GM23248 (cell line): ENCODE measurements around the gene TMEM169. TPM values are rescaled to one million over a fixed set of nuclear protein-coding genes. Genes with fewer than 3 reads are reported as not detected.

Source experiments
- DNase-seq: peaks from one replicate; pipeline ENCODE4 v3.0.0-alpha.2; 2015
- H2AFZ ChIP-seq: fragments of 200-600 bp; sonication (generic); 2 replicates; pipeline ENCODE4 v1.6.1; 2016; ENCODE audit warnings: antibody characterized with exemption
- H3F3A ChIP-seq: fragments of 200-600 bp; sonication (generic); 2 replicates; pipeline ENCODE4 v1.6.1; 2016; ENCODE audit warnings: mild to moderate bottlenecking, antibody characterized with exemption, mixed run types; ENCODE audit not compliant: insufficient read depth
- H3K27ac ChIP-seq: fragments of 200-600 bp; sonication (generic); 2 replicates; pipeline ENCODE4 v1.5.1; 2016; ENCODE audit warnings: mild to moderate bottlenecking
- H3K27me3 ChIP-seq: fragments of 200-600 bp; sonication (generic); replicated peaks from 2 replicates; pipeline ENCODE4 v1.6.1; 2016; ENCODE audit warnings: mild to moderate bottlenecking; ENCODE audit not compliant: insufficient read depth
- H3K36me3 ChIP-seq: fragments of 200-600 bp; sonication (generic); 2 replicates; pipeline ENCODE4 v1.6.1; 2016; ENCODE audit warnings: low read depth, mild to moderate bottlenecking
- H3K4me1 ChIP-seq: fragments of 200-600 bp; sonication (generic); 2 replicates; pipeline ENCODE4 v1.6.1; 2016; ENCODE audit warnings: mild to moderate bottlenecking; ENCODE audit not compliant: insufficient read depth
- H3K4me2 ChIP-seq: fragments of 200-600 bp; sonication (generic); one replicate; pipeline ENCODE4 v1.6.1; 2016; ENCODE audit warnings: mild to moderate bottlenecking; ENCODE audit not compliant: unreplicated experiment
- H3K4me3 ChIP-seq: fragments of 200-600 bp; sonication (generic); 2 replicates; pipeline ENCODE4 v1.5.1; 2016; ENCODE audit warnings: mild to moderate bottlenecking
- H3K79me2 ChIP-seq: fragments of 200-600 bp; sonication (generic); 2 replicates; pipeline ENCODE4 v1.6.1; 2016; ENCODE audit warnings: mild to moderate bottlenecking; ENCODE audit not compliant: insufficient read depth
- H3K9ac ChIP-seq: fragments of 200-600 bp; sonication (generic); 2 replicates; pipeline ENCODE4 v1.6.1; 2016; ENCODE audit warnings: mild to moderate bottlenecking
- H3K9me2 ChIP-seq: fragments of 200-600 bp; sonication (generic); 2 replicates; pipeline ENCODE4 v1.6.1; 2016; ENCODE audit warnings: mixed run types, mild to moderate bottlenecking, moderate library complexity; ENCODE audit not compliant: insufficient read depth
- H3K9me3 ChIP-seq: fragments of 200-600 bp; sonication (generic); one replicate; pipeline ENCODE4 v1.6.1; 2017; ENCODE audit warnings: low read depth
- H4K20me1 ChIP-seq: fragments of 200-600 bp; sonication (generic); 2 replicates; pipeline ENCODE4 v1.6.0; 2016; ENCODE audit not compliant: insufficient read depth
- EZH2 ChIP-seq: fragments of 200-600 bp; sonication (generic); IDR thresholded peaks from 2 replicates; pipeline ENCODE4 v1.6.1; 2018; ENCODE audit warnings: antibody characterized with exemption, mild to moderate bottlenecking; ENCODE audit not compliant: insufficient read depth, poor library complexity, severe bottlenecking
- EZH2phosphoT487 ChIP-seq: fragments of 200-600 bp; sonication (generic); IDR thresholded peaks from 2 replicates; pipeline ENCODE4 v1.6.1; 2018; ENCODE audit warnings: antibody characterized with exemption, moderate library complexity, mild to moderate bottlenecking, low read depth; ENCODE audit not compliant: insufficient read depth
- WGBS, 2 experiments: methylation state at CpG; one replicate each; pipeline ENCODE4 v1.1.6; 2015 to 2017; ENCODE audit warnings: low lambda C conversion rate in 2 of 2, low coverage in 1 of 2; ENCODE audit errors: missing lambda C conversion rate in 2 of 2; 5-methylcytosine and 5-hydroxymethylcytosine counted together
- in situ Hi-C: fragments of 300-500 bp; cut with MboI; formaldehyde crosslinking; loops from 2 replicates; pipeline ENCODE4 v1.15.0; 2020
- polyA plus RNA-seq: library from polyadenylated mRNA; unstranded; fragments of >200 nt; fragmentation: Nextera tagmentation; extraction: Ambion mirVana; gene quantifications from 2 replicates; pipeline ENCODE4 v1.2.1, GENCODE V29; 2016
- total RNA-seq: library from RNA; depleted of rRNA; stranded (reverse); fragments of >200 nt; shearing (Covaris generic); gene quantifications from 2 replicates; pipeline ENCODE4 v1.2.3, GENCODE V29; 2014

The TMEM169 gene
- total and polyA plus RNA-seq, 2 experiments from 2014 or later, result under 0.01 to 0.11 TPM

GRCh38 chr2:216057688-216058193 is 24.0 kb upstream of the TMEM169 start:
- no peak overlapping the region for H3K27ac ChIP-seq
- H3K4me2 ChIP-seq, result peak overlapping the region; percentile 31
- TF ChIP-seq EZH2, result no peak
- 0 out of 2 replicates have a peak, but pooled peaks have one; percentile 71 for TF ChIP-seq EZH2phosphoT487
- no peaks in the 10 kb centered on the region for H3K27me3 ChIP-seq
- no peaks in the 10 kb centered on the region for H3K9me3 ChIP-seq
- H3K4me3 ChIP-seq, result no peak overlapping the region
- H3K36me3 ChIP-seq, result no peaks in the 10 kb centered on the region
- in situ Hi-C loops, result no loop called here
- no peaks in the 10 kb centered on the region for H3K9me2 ChIP-seq
- H3K4me1 ChIP-seq, result peaks cover 15% of the 10 kb centered on the region
- DNase-seq, result peak; percentile 70
- no peak overlapping the region for H2AFZ ChIP-seq
- H4K20me1 ChIP-seq, result no peaks in the 10 kb centered on the region
- no peaks in the 10 kb centered on the region for H3K79me2 ChIP-seq
- 85 to 90% methylated on average over 7 of the region's 7 CpGs for WGBS, 2 experiments
- no peak overlapping the region for H3K9ac ChIP-seq
- H3F3A ChIP-seq, result peaks cover 7% of the 10 kb centered on the region; the same call in 1 of the 2 replicates

GRCh38 chr2:216059233-216059834 is 22.4 kb upstream of the TMEM169 start:
- no peaks in the 10 kb centered on the region for H3K9me3 ChIP-seq
- no peaks in the 10 kb centered on the region for H3K9me2 ChIP-seq
- WGBS, 2 experiments, result 94 to 96% methylated on average over 5 of the region's 5 CpGs
- peaks cover 7% of the 10 kb centered on the region; the same call in 1 of the 2 replicates for H3F3A ChIP-seq
- H3K9ac ChIP-seq, result no peak overlapping the region
- no peaks in the 10 kb centered on the region for H3K36me3 ChIP-seq
- no peaks in the 10 kb centered on the region for H4K20me1 ChIP-seq
- H3K4me1 ChIP-seq, result peaks cover 19% of the 10 kb centered on the region
- no peaks in the 10 kb centered on the region for H3K79me2 ChIP-seq
- DNase-seq, result no peak
- H3K4me2 ChIP-seq, result no peak overlapping the region
- in situ Hi-C loops, result no loop called here
- no peak overlapping the region for H2AFZ ChIP-seq
- no peaks in the 10 kb centered on the region for H3K27me3 ChIP-seq
- H3K4me3 ChIP-seq, result no peak overlapping the region
- no peak overlapping the region for H3K27ac ChIP-seq
- TF ChIP-seq EZH2, result no peak
- TF ChIP-seq EZH2phosphoT487, result no peak

GRCh38 chr2:216064014-216064630 is 17.6 kb upstream of the TMEM169 start:
- H3K79me2 ChIP-seq, result no peaks in the 10 kb centered on the region
- H3K36me3 ChIP-seq, result no peaks in the 10 kb centered on the region
- TF ChIP-seq EZH2 (no peak), EZH2phosphoT487 (no peak)
- H3F3A ChIP-seq, result peaks cover 8% of the 10 kb centered on the region; the same call in 1 of the 2 replicates
- H4K20me1 ChIP-seq, result no peaks in the 10 kb centered on the region
- no peak overlapping the region for H3K27ac ChIP-seq
- DNase-seq, result peak; percentile 18
- H3K4me1 ChIP-seq, result peaks cover 18% of the 10 kb centered on the region; the same call in 1 of the 2 replicates
- H3K27me3 ChIP-seq, result no peaks in the 10 kb centered on the region
- in situ Hi-C loops, result no loop called here
- 73 to 74% methylated on average over 2 of the region's 2 CpGs for WGBS, 2 experiments
- H3K9ac ChIP-seq, result no peak overlapping the region
- H3K9me3 ChIP-seq, result no peaks in the 10 kb centered on the region
- H3K9me2 ChIP-seq, result no peaks in the 10 kb centered on the region
- no peak overlapping the region for H3K4me2 ChIP-seq
- no peak overlapping the region for H2AFZ ChIP-seq
- H3K4me3 ChIP-seq, result no peak overlapping the region

GRCh38 chr2:216064665-216065064 is 17.1 kb upstream of the TMEM169 start:
- Histone ChIP-seq H3K4me3 (no peak overlapping the region), H4K20me1 (no peaks in the 10 kb centered on the region), H3K36me3 (no peaks in the 10 kb centered on the region), H3K9me3 (no peaks in the 10 kb centered on the region), H3K9me2 (no peaks in the 10 kb centered on the region), H3K27me3 (no peaks in the 10 kb centered on the region), H3K4me2 (no peak overlapping the region), H3F3A (peaks cover 8% of the 10 kb centered on the region; the same call in 1 of the 2 replicates), H2AFZ (no peak overlapping the region), H3K27ac (no peak overlapping the region), H3K9ac (no peak overlapping the region), H3K79me2 (no peaks in the 10 kb centered on the region), H3K4me1 (peaks cover 18% of the 10 kb centered on the region; the same call in 1 of the 2 replicates)
- in situ Hi-C loops, result no loop called here
- WGBS, 2 experiments, result 89 to 100% methylated on average over 1 of the region's 1 CpG
- TF ChIP-seq EZH2phosphoT487, result no peak
- no peak for TF ChIP-seq EZH2
- no peak for DNase-seq
